OCI-LY7 (cell line): Measurements from ENCODE around the gene AKAP12. TPM values are rescaled to one million over a fixed set of nuclear protein-coding genes. Genes with fewer than 3 reads are reported as not detected.

ENCODE experiments used
- BruUV-seq: library from RNA; stranded (reverse); fragments of 400-500 nt; replicated peaks from 2 replicates; lab custom pipeline; 2021; lab: Mats Ljungman, UMichigan
- CTCF ChIA-PET: fragments of 300-600 bp; sonication (Branson Sonifier 250); formaldehyde crosslinking; loops from one replicate; lab custom pipeline; 2022; ENCODE audit warnings: antibody characterized with exemption; ENCODE audit not compliant: unreplicated experiment; lab: Charles Lee
- POLR2A ChIA-PET: fragments of 300-600 bp; sonication (Branson Sonifier 250); formaldehyde crosslinking; loops from one replicate; lab custom pipeline; 2022; ENCODE audit warnings: antibody characterized with exemption; lab: Charles Lee
- DNase-seq: peaks from one replicate; pipeline ENCODE4 v3.0.0-alpha.2; 2015; ENCODE audit warnings: low spot score
- H2AFZ ChIP-seq: fragments of 200-600 bp; sonication (generic), shearing (Covaris generic); 2 replicates; pipeline ENCODE4 v1.6.1; 2014; ENCODE audit warnings: mild to moderate bottlenecking, antibody characterized with exemption, low read length, moderate library complexity
- H3K27ac ChIP-seq: fragments of 200-600 bp; sonication (generic); 2 replicates; pipeline ENCODE4 v1.5.1; 2014; ENCODE audit warnings: mixed run types, low read depth, mild to moderate bottlenecking, moderate library complexity, low read length, inconsistent platforms; ENCODE audit not compliant: poor library complexity, severe bottlenecking
- H3K36me3 ChIP-seq: fragments of 200-600 bp; sonication (generic); 2 replicates; pipeline ENCODE4 v1.6.1; 2014; ENCODE audit warnings: mild to moderate bottlenecking, antibody characterized with exemption, low read length, moderate library complexity, mixed read lengths; ENCODE audit not compliant: insufficient read depth
- H3K4me1 ChIP-seq: fragments of 200-600 bp; sonication (generic); 2 replicates; pipeline ENCODE4 v1.5.1; 2014; ENCODE audit warnings: mild to moderate bottlenecking, low read length; ENCODE audit not compliant: insufficient read depth, poor library complexity, severe bottlenecking
- H3K4me2 ChIP-seq: fragments of 200-600 bp; sonication (generic); 2 replicates; pipeline ENCODE4 v1.6.1; 2014; ENCODE audit warnings: mild to moderate bottlenecking, low read length
- H3K4me3 ChIP-seq: fragments of 200-600 bp; sonication (generic); 2 replicates; pipeline ENCODE4 v1.5.1; 2014; ENCODE audit warnings: mild to moderate bottlenecking, low read depth, low read length; ENCODE audit not compliant: poor library complexity, severe bottlenecking
- H3K79me2 ChIP-seq: fragments of 200-600 bp; sonication (generic); 2 replicates; pipeline ENCODE4 v1.6.1; 2016; ENCODE audit warnings: low read depth, mild to moderate bottlenecking, low read length, moderate library complexity, mixed read lengths; ENCODE audit not compliant: insufficient read depth
- H3K9me2 ChIP-seq: fragments of 200-600 bp; sonication (generic); 2 replicates; pipeline ENCODE4 v1.6.1; 2016; ENCODE audit warnings: mild to moderate bottlenecking, low read length, mixed read lengths; ENCODE audit not compliant: insufficient read depth
- H3K9me3 ChIP-seq: fragments of 200-600 bp; sonication (generic); 2 replicates; pipeline ENCODE4 v1.6.1; 2014; ENCODE audit warnings: mild to moderate bottlenecking, mixed run types, low read length, mixed read lengths
- H4K20me1 ChIP-seq: fragments of 200-600 bp; sonication (generic); 2 replicates; pipeline ENCODE4 v1.6.1; 2014; ENCODE audit warnings: mild to moderate bottlenecking, antibody characterized with exemption, low read length, moderate library complexity, mixed read lengths; ENCODE audit not compliant: insufficient read depth
- EZH2phosphoT487 ChIP-seq: fragments of 200-600 bp; sonication (generic); IDR thresholded peaks from 2 replicates; pipeline ENCODE4 v1.6.1; 2018; ENCODE audit warnings: low read depth, borderline replicate concordance, mild to moderate bottlenecking, mixed run types, antibody characterized with exemption, low read length, moderate library complexity, mixed read lengths
- intact Hi-C: fragments of 100-400 bp; cut with micrococcal nuclease; formaldehyde crosslinking; loops from one replicate; pipeline ENCODE4 v1.10.0; 2022; ENCODE audit not compliant: unreplicated experiment
- total RNA-seq, 2 experiments: library from RNA; depleted of rRNA in 1 of 2; stranded (reverse); fragments of >200 nt in 1 of 2; shearing (Covaris generic) in 1 of 2; gene quantifications; 2 replicates each; pipeline ENCODE4 v1.2.3, GENCODE V29; 2014 to 2022
- TF ChIP-seq, protein P1 (sequence below): fragments of 200-600 bp; sonication (generic); conservative IDR thresholded peaks from 2 replicates; pipeline ENCODE4 v1.5.1; 2014; ENCODE audit warnings: mild to moderate bottlenecking, antibody characterized with exemption, low read length, moderate library complexity, mixed read lengths

The AKAP12 gene
- total RNA-seq, 2 experiments from 2014 or later, result 0.23 TPM; not detected in 1

DNA sequence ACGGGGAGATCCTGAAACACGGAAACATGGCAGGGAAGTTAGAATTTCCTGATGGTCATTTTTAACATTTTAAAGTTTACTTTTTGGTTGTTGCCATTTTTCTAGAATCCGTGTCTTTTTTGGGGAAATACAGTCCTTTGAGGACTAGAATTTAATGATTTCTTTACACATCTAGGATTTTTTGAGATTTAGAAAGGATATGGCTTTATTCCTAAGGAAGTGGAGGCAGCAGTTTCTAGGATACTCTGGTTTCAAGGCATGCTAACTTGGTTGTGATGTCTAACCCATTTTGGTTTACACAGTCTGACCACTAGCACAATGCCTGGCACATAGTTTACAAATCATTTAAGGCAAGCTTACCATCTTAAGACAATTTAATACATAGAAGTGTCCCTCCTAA lies 152.7 kb downstream of the AKAP12 start:
- no peak overlapping the region for H2AFZ ChIP-seq
- no TSS peak for BruUV-seq

DNA sequence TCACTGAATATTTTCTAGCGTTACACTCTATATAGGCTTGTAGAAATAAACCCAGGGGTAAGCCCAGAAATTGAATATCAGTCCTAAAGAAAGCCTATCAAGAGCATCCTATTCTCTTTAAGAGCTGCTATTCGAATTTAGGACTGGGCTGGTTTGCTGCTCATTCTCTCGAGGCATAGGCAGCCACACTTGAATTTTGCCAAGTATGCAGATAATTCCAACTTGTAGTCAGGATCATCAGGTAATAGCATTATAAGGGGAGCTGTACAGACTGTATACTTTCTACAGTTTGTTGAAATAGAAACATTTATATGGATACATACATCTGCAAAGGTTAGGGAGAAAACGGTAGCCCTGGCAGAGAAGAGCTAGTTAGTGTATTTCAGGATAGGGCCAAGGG lies 153.6 kb downstream of the AKAP12 start:
- Histone ChIP-seq H3K9me3 (no peaks in the 10 kb centered on the region), H3K36me3 (peaks cover 58% of the 10 kb centered on the region), H3K4me3 (peak overlapping the region; percentile 99), H2AFZ (no peak overlapping the region), H3K9me2 (no peaks in the 10 kb centered on the region), H3K79me2 (peaks cover 81% of the 10 kb centered on the region), H4K20me1 (peaks cover 48% of the 10 kb centered on the region), H3K27ac (no peak overlapping the region), H3K4me1 (peaks cover 50% of the 10 kb centered on the region), H3K4me2 (peak overlapping the region; percentile 81)
- ChIA-PET CTCF (no interaction called here), POLR2A (interaction anchor here (0.6 to 1.0 kb wide), 3 partner anchors 9 to 791 kb away, joined by 3 to 4 read pairs (median 3); no protein-coding TSS in a partner anchor)
- no peak for DNase-seq
- TF ChIP-seq EZH2phosphoT487, result no peak
- TF ChIP-seq, protein P1, sequence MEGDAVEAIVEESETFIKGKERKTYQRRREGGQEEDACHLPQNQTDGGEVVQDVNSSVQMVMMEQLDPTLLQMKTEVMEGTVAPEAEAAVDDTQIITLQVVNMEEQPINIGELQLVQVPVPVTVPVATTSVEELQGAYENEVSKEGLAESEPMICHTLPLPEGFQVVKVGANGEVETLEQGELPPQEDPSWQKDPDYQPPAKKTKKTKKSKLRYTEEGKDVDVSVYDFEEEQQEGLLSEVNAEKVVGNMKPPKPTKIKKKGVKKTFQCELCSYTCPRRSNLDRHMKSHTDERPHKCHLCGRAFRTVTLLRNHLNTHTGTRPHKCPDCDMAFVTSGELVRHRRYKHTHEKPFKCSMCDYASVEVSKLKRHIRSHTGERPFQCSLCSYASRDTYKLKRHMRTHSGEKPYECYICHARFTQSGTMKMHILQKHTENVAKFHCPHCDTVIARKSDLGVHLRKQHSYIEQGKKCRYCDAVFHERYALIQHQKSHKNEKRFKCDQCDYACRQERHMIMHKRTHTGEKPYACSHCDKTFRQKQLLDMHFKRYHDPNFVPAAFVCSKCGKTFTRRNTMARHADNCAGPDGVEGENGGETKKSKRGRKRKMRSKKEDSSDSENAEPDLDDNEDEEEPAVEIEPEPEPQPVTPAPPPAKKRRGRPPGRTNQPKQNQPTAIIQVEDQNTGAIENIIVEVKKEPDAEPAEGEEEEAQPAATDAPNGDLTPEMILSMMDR, result no peak
- no TSS peak for BruUV-seq
- intact Hi-C loops, result loop anchor here (5.0 kb wide), 2 partner anchors 909 to 1589 kb away; partner anchors contain the start of gene FBXO5

More for the DNA sequence above, 152.7 kb downstream of the AKAP12 start:
- ChIA-PET POLR2A (no interaction called here), CTCF (no interaction called here)
- Histone ChIP-seq H3K4me3 (peak overlapping the region; percentile 99), H3K27ac (peak overlapping the region; percentile 97), H4K20me1 (peaks cover 43% of the 10 kb centered on the region), H3K4me1 (peaks cover 60% of the 10 kb centered on the region), H3K9me3 (no peaks in the 10 kb centered on the region), H3K79me2 (peaks cover 81% of the 10 kb centered on the region), H3K9me2 (no peaks in the 10 kb centered on the region), H3K36me3 (peaks cover 57% of the 10 kb centered on the region), H3K4me2 (peak overlapping the region; percentile 81)
- intact Hi-C loops, result loop anchor here (5.0 kb wide), 2 partner anchors 910 to 1590 kb away; partner anchors contain the start of gene FBXO5
- TF ChIP-seq EZH2phosphoT487, result no peak
- TF ChIP-seq, protein P1, result no peak
- no peak for DNase-seq

DNA sequence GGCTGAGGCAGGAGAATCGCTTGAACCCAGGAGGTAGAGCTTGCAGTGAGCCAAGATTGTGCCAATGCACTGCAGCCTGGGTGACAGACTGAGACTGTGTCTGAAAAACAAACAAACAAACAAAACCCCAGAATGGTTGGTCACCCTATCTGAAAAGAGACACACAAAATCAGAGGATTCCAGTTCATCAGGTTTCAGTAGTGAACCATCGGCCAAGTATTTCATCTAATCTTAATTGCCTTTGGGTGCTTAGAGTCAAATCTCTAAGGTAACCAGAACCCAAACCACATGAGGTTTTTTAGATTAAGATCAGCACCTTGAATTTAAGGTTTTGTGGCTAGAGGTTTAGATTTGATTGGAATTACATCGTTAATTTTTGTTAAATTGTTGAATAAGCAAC lies 159.9 kb downstream of the AKAP12 start:
- H2AFZ ChIP-seq, result no peak overlapping the region
- H3K9me2 ChIP-seq, result no peaks in the 10 kb centered on the region
- H3K4me3 ChIP-seq, result no peak overlapping the region
- ChIA-PET CTCF (no interaction called here), POLR2A (no interaction called here)
- TF ChIP-seq, protein P1, result no peak
- TF ChIP-seq EZH2phosphoT487, result no peak
- H3K4me2 ChIP-seq, result no peak overlapping the region
- intact Hi-C loops, result no loop called here
- peaks cover 52% of the 10 kb centered on the region for H4K20me1 ChIP-seq
- no peaks in the 10 kb centered on the region for H3K9me3 ChIP-seq
- H3K79me2 ChIP-seq, result peaks cover 95% of the 10 kb centered on the region
- H3K36me3 ChIP-seq, result peaks cover 93% of the 10 kb centered on the region
- DNase-seq, result no peak
- H3K27ac ChIP-seq, result no peak overlapping the region
- H3K4me1 ChIP-seq, result peaks cover 20% of the 10 kb centered on the region
- no TSS peak for BruUV-seq
